ENCODE results near the gene CANX.

Gene CANX

GRCh38 chr5:179762781-179763176 is 64.0 kb downstream of the CANX start:
- TF ChIP-seq CTCF (IDR thresholded peaks at IDR 0.05; ENCODE audit: low read depth, low read length, missing control alignments), result no peak
- DNase-seq (ENCODE audit: low read depth), result no peak

GRCh38 chr5:179763215-179763945 is 64.6 kb downstream of the CANX start:
- H3K4me3 ChIP-seq (ENCODE audit: low read depth, low read length), result no peak overlapping the region
- peak; percentile 36 for DNase-seq (ENCODE audit: low read depth)
- peak; percentile 79 for TF ChIP-seq CTCF (IDR thresholded peaks at IDR 0.05; ENCODE audit: low read depth, low read length, missing control alignments)

More at GRCh38 chr5:179762781-179763176, 64.0 kb downstream of the CANX start:
- no peak overlapping the region for H3K4me3 ChIP-seq (ENCODE audit: low read depth, low read length)

GRCh38 chr5:179764056-179764455 is 65.3 kb downstream of the CANX start:
- no peak overlapping the region for H3K4me3 ChIP-seq (ENCODE audit: low read depth, low read length)
- DNase-seq (ENCODE audit: low read depth), result no peak
- TF ChIP-seq CTCF (IDR thresholded peaks at IDR 0.05; ENCODE audit: low read depth, low read length, missing control alignments), result no peak

DNA sequence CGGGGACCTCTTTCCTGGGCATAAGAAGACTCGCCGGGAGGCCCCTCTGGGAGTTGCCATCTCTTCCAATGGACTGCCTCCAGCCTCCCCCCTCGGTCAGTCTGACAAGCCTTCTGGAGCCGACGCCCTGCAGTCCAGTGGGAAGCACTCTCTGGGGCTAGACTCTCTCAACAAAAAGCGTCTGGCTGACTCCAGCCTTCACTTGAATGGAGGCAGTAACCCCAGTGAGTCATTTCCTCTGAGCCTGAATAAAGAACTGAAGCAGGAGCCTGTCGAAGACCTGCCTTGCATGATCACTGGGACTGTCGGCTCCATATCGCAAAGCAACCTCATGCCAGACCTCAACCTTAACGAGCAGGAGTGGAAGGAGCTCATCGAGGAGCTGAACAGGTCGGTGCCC is 66.6 kb downstream of the CANX start:
- no peak overlapping the region for H3K4me3 ChIP-seq (ENCODE audit: low read depth, low read length)
- no peak for DNase-seq (ENCODE audit: low read depth)
- no peak for TF ChIP-seq CTCF (IDR thresholded peaks at IDR 0.05; ENCODE audit: low read depth, low read length, missing control alignments)

- no peak for DNase-seq (ENCODE audit: low read depth)
- TF ChIP-seq CTCF (IDR thresholded peaks at IDR 0.05; ENCODE audit: low read depth, low read length, missing control alignments), result no peak
- no peak overlapping the region for H3K4me3 ChIP-seq (ENCODE audit: low read depth, low read length)
Measured at GRCh38 chr5:179766021-179766725, 67.4 kb downstream of the CANX start.

GRCh38 chr5:179766726-179767455 is 68.1 kb downstream of the CANX start:
- DNase-seq (ENCODE audit: low read depth), result no peak
- no peak for TF ChIP-seq CTCF (IDR thresholded peaks at IDR 0.05; ENCODE audit: low read depth, low read length, missing control alignments)
- no peak overlapping the region for H3K4me3 ChIP-seq (ENCODE audit: low read depth, low read length)
